Loucy (cell line): ENCODE results near the gene CLTB.

ENCODE experiments used
- H2AFZ ChIP-seq: fragments of 200-600 bp; sonication (generic); 2 replicates; pipeline ENCODE4 v1.6.0; 2016; ENCODE audit warnings: antibody characterized with exemption, mild to moderate bottlenecking, low read length, moderate library complexity
- H3F3A ChIP-seq: fragments of 200-600 bp; 2 replicates; pipeline ENCODE4 v1.6.0; 2016; ENCODE audit warnings: antibody characterized with exemption, low read depth, mild to moderate bottlenecking
- H3K27me3 ChIP-seq: fragments of 200-600 bp; sonication (generic); 2 replicates; pipeline ENCODE4 v1.6.1; 2014; ENCODE audit warnings: low read length, mild to moderate bottlenecking; ENCODE audit not compliant: insufficient read depth, poor library complexity, severe bottlenecking
- H3K36me3 ChIP-seq: fragments of 200-600 bp; sonication (generic); 2 replicates; pipeline ENCODE4 v1.6.1; 2016; ENCODE audit warnings: low read length; ENCODE audit not compliant: insufficient read depth
- H3K4me1 ChIP-seq: fragments of 200-600 bp; sonication (generic); 2 replicates; pipeline ENCODE4 v1.5.1; 2014; ENCODE audit warnings: low read length, mild to moderate bottlenecking; ENCODE audit not compliant: insufficient read depth, poor library complexity, severe bottlenecking
- H3K4me2 ChIP-seq: fragments of 200-600 bp; sonication (generic); 2 replicates; pipeline ENCODE4 v1.6.0; 2014; ENCODE audit warnings: antibody characterized with exemption, low read length, low read depth, mild to moderate bottlenecking; ENCODE audit not compliant: poor library complexity, severe bottlenecking
- H3K4me3 ChIP-seq: fragments of 200-600 bp; sonication (generic); 2 replicates; pipeline ENCODE4 v1.5.1; 2014; ENCODE audit warnings: low read length, mild to moderate bottlenecking, mixed read lengths; ENCODE audit not compliant: poor library complexity, severe bottlenecking
- H3K79me2 ChIP-seq: fragments of 200-600 bp; sonication (generic); 2 replicates; pipeline ENCODE4 v1.6.1; 2014; ENCODE audit warnings: low read length; ENCODE audit not compliant: insufficient read depth
- H3K9ac ChIP-seq: fragments of 200-600 bp; sonication (generic); 2 replicates; pipeline ENCODE4 v1.6.0; 2014; ENCODE audit warnings: mild to moderate bottlenecking, low read depth, low read length, moderate library complexity; ENCODE audit not compliant: poor library complexity, severe bottlenecking
- H3K9me2 ChIP-seq: fragments of 200-600 bp; sonication (generic); replicated peaks from 2 replicates; pipeline ENCODE4 v1.6.1; 2016; ENCODE audit warnings: low read depth, low read length, mixed read lengths
- H3K9me3 ChIP-seq: fragments of 200-600 bp; sonication (generic); 2 replicates; pipeline ENCODE4 v1.6.1; 2014; ENCODE audit warnings: mild to moderate bottlenecking, antibody characterized with exemption, low read length, low read depth; ENCODE audit not compliant: insufficient read depth
- H4K20me1 ChIP-seq: fragments of 200-600 bp; sonication (generic); 2 replicates; pipeline ENCODE4 v1.6.0; 2014; ENCODE audit warnings: antibody characterized with exemption, low read length, mild to moderate bottlenecking; ENCODE audit not compliant: insufficient read depth, poor library complexity, severe bottlenecking
- CTCF ChIP-seq: fragments of 200-600 bp; sonication (generic); conservative IDR thresholded peaks from 2 replicates; pipeline ENCODE4 v1.5.1; 2014; ENCODE audit warnings: mild to moderate bottlenecking, antibody characterized with exemption, low read length
- EZH2phosphoT487 ChIP-seq: fragments of 200-600 bp; IDR thresholded peaks from 2 replicates; pipeline ENCODE4 v1.6.1; 2018; ENCODE audit warnings: antibody characterized with exemption, mild to moderate bottlenecking, moderate library complexity, borderline replicate concordance

CLTB gene

GRCh38 chr5:176424181-176424580 is 7.8 kb upstream of the CLTB start:
- Histone ChIP-seq H3K79me2 (no peaks in the 10 kb centered on the region), H3K9ac (no peak overlapping the region), H2AFZ (no peak overlapping the region), H3K27me3 (no peaks in the 10 kb centered on the region), H3K9me2 (no peaks in the 10 kb centered on the region), H3K4me2 (no peak overlapping the region), H3K4me1 (no peaks in the 10 kb centered on the region), H3K4me3 (no peak overlapping the region), H4K20me1 (no peaks in the 10 kb centered on the region), H3K9me3 (no peaks in the 10 kb centered on the region), H3K36me3 (no peaks in the 10 kb centered on the region), H3F3A (no peaks in the 10 kb centered on the region)
- TF ChIP-seq EZH2phosphoT487 (no peak), CTCF (no peak)

GRCh38 chr5:176420972-176421544 is 4.7 kb upstream of the CLTB start:
- no peaks in the 10 kb centered on the region for H3F3A ChIP-seq
- no peak overlapping the region for H3K9ac ChIP-seq
- H3K36me3 ChIP-seq = no peaks in the 10 kb centered on the region
- H3K79me2 ChIP-seq = no peaks in the 10 kb centered on the region
- no peak overlapping the region for H3K4me3 ChIP-seq
- no peaks in the 10 kb centered on the region for H3K9me3 ChIP-seq
- no peak overlapping the region for H3K4me2 ChIP-seq
- no peaks in the 10 kb centered on the region for H4K20me1 ChIP-seq
- H3K27me3 ChIP-seq = no peaks in the 10 kb centered on the region
- no peak overlapping the region for H2AFZ ChIP-seq
- peaks cover 6% of the 10 kb centered on the region for H3K4me1 ChIP-seq
- TF ChIP-seq EZH2phosphoT487 (no peak), CTCF (no peak)
- no peaks in the 10 kb centered on the region for H3K9me2 ChIP-seq

- Histone ChIP-seq H3K79me2 (0 out of 2 replicates have a peak, but pooled peaks cover 6% of the 10 kb centered on the region), H3F3A (no peaks in the 10 kb centered on the region), H4K20me1 (no peaks in the 10 kb centered on the region), H2AFZ (no peak overlapping the region), H3K4me1 (peaks cover 6% of the 10 kb centered on the region), H3K9ac (no peak overlapping the region), H3K4me3 (no peak overlapping the region), H3K27me3 (no peaks in the 10 kb centered on the region), H3K9me2 (no peaks in the 10 kb centered on the region), H3K36me3 (no peaks in the 10 kb centered on the region), H3K9me3 (no peaks in the 10 kb centered on the region), H3K4me2 (no peak overlapping the region)
- no peak for TF ChIP-seq CTCF
- no peak for TF ChIP-seq EZH2phosphoT487
These were observed 3.7 kb upstream of the CLTB start for GRCh38 chr5:176420086-176420485.
